ENCODE measurements around the gene ANKRD13B. TPM values are rescaled to one million over a fixed set of nuclear protein-coding genes. Genes with fewer than 3 reads are reported as not detected.
A peak's percentile ranks its signal among the peaks of the same experiment; 100 is the strongest.

The ANKRD13B gene
- total and polyA plus RNA-seq, 2 donors (not counting 1 experiment from before 2014, with no cell fraction given) = 1.6 to 2.8 TPM

DNA sequence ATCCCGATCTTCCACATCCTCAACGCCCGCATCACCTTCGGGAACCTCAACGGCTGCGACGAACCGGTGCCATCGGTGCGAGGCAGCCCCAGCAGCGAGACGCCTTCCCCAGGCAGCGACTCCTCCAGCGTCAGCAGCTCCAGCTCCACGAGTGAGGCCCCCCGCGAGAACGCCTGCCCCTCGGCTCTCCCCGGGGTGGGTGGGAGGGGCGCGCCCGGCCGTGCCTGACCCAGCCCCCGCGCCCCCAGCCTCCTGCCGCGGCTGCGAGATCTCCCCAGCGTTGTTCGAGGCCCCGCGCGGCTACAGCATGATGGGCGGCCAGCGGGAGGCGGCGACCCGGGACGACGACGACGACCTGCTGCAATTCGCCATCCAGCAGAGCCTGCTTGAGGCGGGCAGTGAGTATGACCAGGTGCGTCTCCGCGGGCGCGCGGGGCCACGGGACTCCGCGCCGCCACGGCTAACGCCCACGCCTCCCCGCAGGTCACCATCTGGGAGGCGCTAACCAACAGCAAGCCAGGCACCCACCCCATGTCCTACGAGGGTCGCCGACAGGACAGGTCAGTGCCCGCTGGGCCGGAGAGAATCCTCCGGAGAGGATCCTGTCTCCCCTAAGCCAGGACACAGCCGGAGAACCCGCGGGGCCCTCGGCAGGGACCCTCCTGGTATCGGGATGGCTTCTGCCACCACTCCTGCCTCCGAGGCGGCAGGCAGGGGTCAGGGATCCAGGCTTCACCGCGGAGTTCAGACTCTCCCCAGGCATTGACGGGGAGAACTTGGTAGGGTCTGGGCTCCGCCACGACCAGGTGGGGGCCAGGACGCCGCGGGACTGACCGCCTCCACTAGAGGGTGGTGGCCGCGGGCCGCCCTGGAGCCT, 19.7 kb downstream of the ANKRD13B start:
- H3K4me1 ChIP-seq (ENCODE audit: control insufficient read depth in 2 of 2, insufficient read depth in 2 of 2, low read length in 2 of 2) = peaks cover 45 to 46% of the 10 kb centered on the region in 2 donors
- H2AFZ ChIP-seq (ENCODE audit: insufficient read depth, low read depth, low read length, poor library complexity, severe bottlenecking) = peak overlapping the region; percentile 73
- Mint-ChIP-seq H3K4me3 (peak overlapping the region; percentile 76), H3K9me3 (ENCODE audit: insufficient read depth) (no peaks in the 10 kb centered on the region), H3K4me1 (peaks cover 36% of the 10 kb centered on the region), H3K27me3 (peaks cover 5% of the 10 kb centered on the region), H3K27ac (no peak overlapping the region)
- peak; percentile 46 for DNase-seq
- no peak for ATAC-seq (ENCODE audit: low read depth)
- CTCF ChIA-PET = interaction anchor here (0.6 to 15.4 kb wide), 13 partner anchors 10 to 448 kb away, joined by 3 to 336 read pairs (median 4); partner anchors contain the start of genes ABHD15, ANKRD13B, CORO6 and GIT1
- WGBS (ENCODE audit: insufficient coverage) = 55% methylated on average over 85 of the region's 85 CpGs
- H3K4me2 ChIP-seq (replicated peaks; ENCODE audit: low read depth, low read length, poor library complexity, severe bottlenecking) = peak overlapping the region; percentile 100
- peaks cover 0 to 34% (median 12%) of the 10 kb centered on the region in 4 experiments for H3K27me3 ChIP-seq (replicated peaks in 1 of 4; ENCODE audit: control extremely low read depth in 1 of 4, control insufficient read depth in 3 of 4, insufficient read depth in 4 of 4, low read length in 3 of 4)
- no peak overlapping the region for H3K27ac ChIP-seq (ENCODE audit: low read length in 2 of 2)
- no peaks in the 10 kb centered on the region for H3K36me3 ChIP-seq (replicated peaks in 1 of 2; ENCODE audit: control extremely low read depth in 1 of 2, control insufficient read depth in 1 of 2, extremely low read depth in 1 of 2, insufficient read depth in 2 of 2, low read length in 1 of 2)
- no peak for TF ChIP-seq EZH2 (IDR thresholded peaks at IDR 0.05; ENCODE audit: borderline replicate concordance, insufficient read depth, low read depth, low read length, poor library complexity, severe bottlenecking)
- TF ChIP-seq, protein P1, sequence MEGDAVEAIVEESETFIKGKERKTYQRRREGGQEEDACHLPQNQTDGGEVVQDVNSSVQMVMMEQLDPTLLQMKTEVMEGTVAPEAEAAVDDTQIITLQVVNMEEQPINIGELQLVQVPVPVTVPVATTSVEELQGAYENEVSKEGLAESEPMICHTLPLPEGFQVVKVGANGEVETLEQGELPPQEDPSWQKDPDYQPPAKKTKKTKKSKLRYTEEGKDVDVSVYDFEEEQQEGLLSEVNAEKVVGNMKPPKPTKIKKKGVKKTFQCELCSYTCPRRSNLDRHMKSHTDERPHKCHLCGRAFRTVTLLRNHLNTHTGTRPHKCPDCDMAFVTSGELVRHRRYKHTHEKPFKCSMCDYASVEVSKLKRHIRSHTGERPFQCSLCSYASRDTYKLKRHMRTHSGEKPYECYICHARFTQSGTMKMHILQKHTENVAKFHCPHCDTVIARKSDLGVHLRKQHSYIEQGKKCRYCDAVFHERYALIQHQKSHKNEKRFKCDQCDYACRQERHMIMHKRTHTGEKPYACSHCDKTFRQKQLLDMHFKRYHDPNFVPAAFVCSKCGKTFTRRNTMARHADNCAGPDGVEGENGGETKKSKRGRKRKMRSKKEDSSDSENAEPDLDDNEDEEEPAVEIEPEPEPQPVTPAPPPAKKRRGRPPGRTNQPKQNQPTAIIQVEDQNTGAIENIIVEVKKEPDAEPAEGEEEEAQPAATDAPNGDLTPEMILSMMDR (IDR thresholded peaks at IDR 0.05) = no peak
- POLR2A ChIA-PET = interaction anchor here (1.1 kb wide), 1 partner anchor 21 kb away, joined by 5 read pairs; no protein-coding TSS in a partner anchor
- intact Hi-C loops (cut with micrococcal nuclease) = loop anchor here (1.0 to 10.0 kb wide), 5 partner anchors 10 to 319 kb away; partner anchors contain the start of genes CORO6 and NUFIP2
- peaks cover 2% of the 10 kb centered on the region for H3K79me2 ChIP-seq (ENCODE audit: control insufficient read depth, insufficient read depth, low read length)
- peak overlapping the region; percentile 57 for H3K9ac ChIP-seq (ENCODE audit: low read length)
- H3K9me3 ChIP-seq (ENCODE audit: control extremely low read depth in 1 of 3, control insufficient read depth in 2 of 3, insufficient read depth in 1 of 3, low read length in 2 of 3) = no peaks in the 10 kb centered on the region
- peak overlapping the region in 3 of 5 experiments; percentile 27 to 51 (median 44) for H3K4me3 ChIP-seq (ENCODE audit: control extremely low read depth in 1 of 5, extremely low read depth in 1 of 5, insufficient read depth in 1 of 5, low read depth in 2 of 5, low read length in 4 of 5)
- H4K20me1 ChIP-seq (ENCODE audit: control insufficient read depth, insufficient read depth, low read length, poor library complexity, severe bottlenecking) = peaks cover 31% of the 10 kb centered on the region
